HepG2 (cell line): Measurements from ENCODE around the gene CTBP1. TPM values are rescaled to one million over a fixed set of nuclear protein-coding genes. Genes with fewer than 3 reads are reported as not detected.

Source experiments
- ATF6 ChIP-seq: sonication (generic); formaldehyde crosslinking; conservative IDR thresholded peaks from 2 replicates; pipeline ENCODE4 v1.4.0; 2020; ENCODE audit warnings: missing genetic modification reagents
- ATM ChIP-seq: fragments of 450-650 bp; IDR thresholded peaks from 2 replicates; pipeline ENCODE4 v1.7.1; 2017; ENCODE audit warnings: mild to moderate bottlenecking, borderline replicate concordance
- DR1 ChIP-seq: sonication (generic); formaldehyde crosslinking; IDR thresholded peaks from 2 replicates; pipeline ENCODE4 v1.8.0; 2021; ENCODE audit warnings: mild to moderate bottlenecking, missing genetic modification reagents, inconsistent platforms
- ELF1 ChIP-seq: sonication (generic); formaldehyde crosslinking; IDR thresholded peaks from 2 replicates; pipeline ENCODE4 v1.4.0; 2020; ENCODE audit warnings: missing genetic modification reagents
- HNRNPLL ChIP-seq: fragments of 200-400 bp; formaldehyde crosslinking; IDR thresholded peaks from 2 replicates; pipeline ENCODE4 v1.6.1; 2017; ENCODE audit warnings: mild to moderate bottlenecking, low read depth, low read length; ENCODE audit not compliant: poor library complexity, severe bottlenecking
- KAT2B ChIP-seq: fragments of 150-350 bp; IDR thresholded peaks from 2 replicates; pipeline ENCODE4 v1.6.1; 2014; ENCODE audit warnings: low read depth, low read length, borderline replicate concordance
- KDM5A ChIP-seq: fragments of 200-600 bp; sonication (generic); IDR thresholded peaks from 2 replicates; pipeline ENCODE4 v1.7.0; 2018; ENCODE audit warnings: antibody characterized with exemption, mild to moderate bottlenecking, low read length, borderline replicate concordance
- MEIS1 ChIP-seq: sonication (generic); formaldehyde crosslinking; IDR thresholded peaks from 2 replicates; pipeline ENCODE4 v1.9.0; 2021; ENCODE audit warnings: mild to moderate bottlenecking, missing genetic modification reagents, moderate library complexity, borderline replicate concordance
- MTA1 ChIP-seq: sonication (generic); formaldehyde crosslinking; IDR thresholded peaks from 2 replicates; pipeline ENCODE4 v1.4.0; 2020; ENCODE audit warnings: missing genetic modification reagents, mild to moderate bottlenecking, borderline replicate concordance
- NCOR1 ChIP-seq: fragments of 200-600 bp; sonication (generic); IDR thresholded peaks from 2 replicates; pipeline ENCODE4 v1.7.0; 2017; ENCODE audit warnings: antibody characterized with exemption, low read length, borderline replicate concordance
- NFYC ChIP-seq: IDR thresholded peaks from 2 replicates; pipeline ENCODE4 v1.6.1; 2016; ENCODE audit warnings: missing genetic modification reagents, missing compliant biosample characterization
- RELA ChIP-seq: sonication (generic); formaldehyde crosslinking; IDR thresholded peaks from 2 replicates; pipeline ENCODE4 v1.4.0; 2020; ENCODE audit warnings: missing genetic modification reagents
- SATB2 ChIP-seq: sonication (generic); formaldehyde crosslinking; IDR thresholded peaks from 2 replicates; pipeline ENCODE4 v1.5.0; 2020; ENCODE audit warnings: missing genetic modification reagents
- SUZ12 ChIP-seq: fragments of 150-350 bp; IDR thresholded peaks from 2 replicates; pipeline ENCODE4 v1.6.1; 2014; ENCODE audit warnings: low read depth, low read length
- THAP11 ChIP-seq: IDR thresholded peaks from 2 replicates; pipeline ENCODE4 v1.6.1; 2016; ENCODE audit warnings: missing biosample characterization, missing genetic modification reagents
- TRIM24 ChIP-seq: sonication (generic); formaldehyde crosslinking; IDR thresholded peaks from 2 replicates; pipeline ENCODE4 v1.8.0; 2022; ENCODE audit warnings: mild to moderate bottlenecking, missing genetic modification reagents
- YY1 ChIP-seq: IDR thresholded peaks from 2 replicates; pipeline ENCODE4 v1.6.1; 2011; ENCODE audit warnings: low read length, low read depth, moderate library complexity, mild to moderate bottlenecking; ENCODE audit not compliant: insufficient read depth, insufficient replicate concordance
- ZNF24 ChIP-seq: fragments of 450-650 bp; IDR thresholded peaks from 2 replicates; pipeline ENCODE4 v1.6.1; 2017; ENCODE audit warnings: antibody characterized with exemption, mild to moderate bottlenecking
- ZNF616 ChIP-seq: sonication (generic); formaldehyde crosslinking; IDR thresholded peaks from 2 replicates; pipeline ENCODE4 v1.5.0; 2020; ENCODE audit warnings: low read depth, mild to moderate bottlenecking, missing genetic modification reagents
- ZNF646 ChIP-seq: sonication (generic); formaldehyde crosslinking; IDR thresholded peaks from 2 replicates; pipeline ENCODE4 v1.9.0; 2021; ENCODE audit warnings: mild to moderate bottlenecking, missing genetic modification reagents
- ZNF773 ChIP-seq: sonication (generic); formaldehyde crosslinking; IDR thresholded peaks from 2 replicates; pipeline ENCODE4 v1.4.0; 2020; ENCODE audit warnings: missing genetic modification reagents, borderline replicate concordance
- ZSCAN21 ChIP-seq: sonication (generic); formaldehyde crosslinking; IDR thresholded peaks from 2 replicates; pipeline ENCODE4 v1.8.0; 2022; ENCODE audit warnings: mild to moderate bottlenecking, missing genetic modification reagents, moderate library complexity, borderline replicate concordance
- polyA plus RNA-seq, 8 experiments: library from polyadenylated mRNA; depleted of rRNA in 3 of 8; stranded (reverse) in 7 of 8; unstranded in 1 of 8; fragments of >200 nt; fragmentation: Illumina TruSeq in 4 of 8; extraction: Trizol in 4 of 8; gene quantifications; 2 replicates each; pipeline versions ENCODE4 v1.2.1 to v1.2.3, GENCODE V29; 2011 to 2016; ENCODE audit warnings: low read depth in 4 of 8, missing spikeins in 1 of 8, mixed read lengths in 1 of 8; ENCODE audit not compliant: insufficient read depth in 1 of 8
- total RNA-seq, 5 experiments: library from RNA; depleted of rRNA; stranded (reverse); fragments of >200 nt; fragmentation: Illumina TruSeq; extraction: Trizol; gene quantifications; 2 replicates each; pipeline ENCODE4 v1.2.3, GENCODE V29; 2016; ENCODE audit warnings: low read depth in 1 of 5

The CTBP1 gene
- total and polyA plus RNA-seq, 2 of the 13 experiments (the other 11 are each of a cell fraction or from before 2014, with no cell fraction given), result 78.5 to 112 TPM

GRCh38 chr4:1289207-1290164 is 40.6 kb upstream of the CTBP1 start, which contains the start of gene MAEA (continued):
- TF ChIP-seq ZNF616 (CRISPR knock-in tag) (0 out of 2 replicates have a peak, but pooled peaks have one; percentile 31), YY1 (peak; percentile 96), TRIM24 (CRISPR knock-in tag) (no peak), MEIS1 (CRISPR knock-in tag) (0 out of 2 replicates have a peak, but pooled peaks have one; percentile 18), ATM (no peak), THAP11 (CRISPR knock-in tag) (peak; percentile 91), NFYC (peak; percentile 97), ZNF646 (CRISPR knock-in tag) (no peak), ZNF773 (CRISPR knock-in tag) (no peak), SATB2 (no peak), ELF1 (CRISPR knock-in tag) (peak; percentile 94), ATF6 (CRISPR knock-in tag) (no peak), KDM5A (peak; percentile 63), HNRNPLL (peak; percentile 56), DR1 (CRISPR knock-in tag) (peak; percentile 63), MTA1 (CRISPR knock-in tag) (no peak; the same call in 1 of the 2 replicates), NCOR1 (no peak; the same call in 1 of the 2 replicates), RELA (CRISPR knock-in tag) (no peak), ZNF24 (no peak), ZSCAN21 (peak; percentile 89), KAT2B (no peak), SUZ12 (peak; percentile 39; the same call in 1 of the 2 replicates)
